CD14-positive monocyte (primary cell): ENCODE results near the gene PARD6G. TPM values are rescaled to one million over a fixed set of nuclear protein-coding genes. Genes with fewer than 3 reads are reported as not detected.

Source experiments
- DNase-seq, 3 donors: peaks; one replicate each; pipeline ENCODE4 v3.0.0-alpha.2; 2011 to 2022
- H2AFZ ChIP-seq: 2 replicates; pipeline ENCODE4 v1.6.0; 2012; ENCODE audit warnings: mild to moderate bottlenecking, low read depth, low read length, inconsistent platforms; ENCODE audit not compliant: insufficient read depth, poor library complexity, severe bottlenecking
- H3K27ac ChIP-seq, 2 donors: 1 replicate in 1 of 2; 2 replicates in 1 of 2; pipeline ENCODE4 v1.5.1; 2012 to 2013; ENCODE audit warnings: low read length in 2 of 2, control low read depth in 1 of 2, inconsistent platforms in 1 of 2, low read depth in 1 of 2, mild to moderate bottlenecking in 1 of 2
- H3K27me3 ChIP-seq, 2 donors: one replicate each; pipeline versions ENCODE4 v1.6.0 to v1.6.1; 2011 to 2013; ENCODE audit warnings: low read length in 2 of 2; ENCODE audit not compliant: control insufficient read depth in 2 of 2, insufficient read depth in 2 of 2
- H3K36me3 ChIP-seq, 2 donors: replicated peaks in 1 of 2; 1 replicate in 1 of 2; 2 replicates in 1 of 2; pipeline versions ENCODE4 v1.5.1 to v1.6.1; 2012 to 2013; ENCODE audit warnings: low read length in 2 of 2, control low read depth in 1 of 2, inconsistent platforms in 1 of 2, mild to moderate bottlenecking in 1 of 2; ENCODE audit not compliant: insufficient read depth in 2 of 2, control insufficient read depth in 1 of 2
- H3K4me1 ChIP-seq, 2 donors: 1 replicate in 1 of 2; 2 replicates in 1 of 2; pipeline versions ENCODE4 v1.5.1 to v1.6.1; 2012 to 2013; ENCODE audit warnings: low read length in 2 of 2, control low read depth in 1 of 2, inconsistent platforms in 1 of 2, mild to moderate bottlenecking in 1 of 2, moderate library complexity in 1 of 2; ENCODE audit not compliant: insufficient read depth in 2 of 2, control insufficient read depth in 1 of 2
- H3K4me2 ChIP-seq: replicated peaks from 2 replicates; pipeline ENCODE3; 2012; ENCODE audit warnings: low read length, moderate library complexity, mild to moderate bottlenecking; ENCODE audit not compliant: poor library complexity, severe bottlenecking; ENCODE audit errors: extremely low read depth
- H3K4me3 ChIP-seq, 3 experiments: fragments of 200-600 bp in 1 of 3; sonication (generic) in 1 of 3; replicated peaks in 1 of 3; 1 replicate in 2 of 3; 2 replicates in 1 of 3; pipeline ENCODE4 v1.5.1; 2011 to 2013; ENCODE audit warnings: low read length in 3 of 3, mild to moderate bottlenecking in 3 of 3, control low read depth in 2 of 3, low read depth in 2 of 3, inconsistent platforms in 1 of 3, moderate library complexity in 1 of 3
- H3K79me2 ChIP-seq: 2 replicates; pipeline ENCODE4 v1.6.0; 2012; ENCODE audit warnings: mild to moderate bottlenecking, control low read depth, inconsistent platforms, low read length, moderate library complexity; ENCODE audit not compliant: insufficient read depth
- H3K9ac ChIP-seq: 2 replicates; pipeline ENCODE4 v1.6.0; 2017; ENCODE audit warnings: low read length, mild to moderate bottlenecking; ENCODE audit not compliant: insufficient read depth, poor library complexity, severe bottlenecking
- H3K9me3 ChIP-seq, 2 donors: replicated peaks in 1 of 2; 1 replicate in 1 of 2; 2 replicates in 1 of 2; pipeline versions ENCODE4 v1.5.1 to v1.6.1; 2012 to 2013; ENCODE audit warnings: low read length in 2 of 2, control low read depth in 1 of 2; ENCODE audit not compliant: control insufficient read depth in 1 of 2, insufficient read depth in 1 of 2
- H4K20me1 ChIP-seq: 2 replicates; pipeline ENCODE4 v1.6.0; 2012; ENCODE audit warnings: mild to moderate bottlenecking, low read length, control low read depth, moderate library complexity; ENCODE audit not compliant: insufficient read depth
- H3K27ac Mint-ChIP-seq, 7 donors: one replicate each; pipeline ENCODE4 v1.8.0; 2020; ENCODE audit warnings: mild to moderate bottlenecking in 7 of 7, mixed read lengths in 7 of 7, moderate library complexity in 6 of 7, inconsistent platforms in 2 of 7
- H3K27me3 Mint-ChIP-seq, 3 donors: one replicate each; pipeline ENCODE4 v1.8.0; 2021 to 2022; ENCODE audit warnings: low read depth in 3 of 3, mild to moderate bottlenecking in 3 of 3, mixed read lengths in 3 of 3, moderate library complexity in 3 of 3, inconsistent platforms in 1 of 3
- H3K36me3 Mint-ChIP-seq, 2 donors: one replicate each; pipeline ENCODE4 v1.8.0; 2020; ENCODE audit warnings: mixed read lengths in 2 of 2, inconsistent platforms in 1 of 2, mild to moderate bottlenecking in 1 of 2
- H3K4me1 Mint-ChIP-seq: one replicate; pipeline ENCODE4 v1.8.0; 2020; ENCODE audit warnings: mild to moderate bottlenecking, mixed read lengths
- H3K4me3 Mint-ChIP-seq, 2 donors: one replicate each; pipeline ENCODE4 v1.8.0; 2020; ENCODE audit warnings: mild to moderate bottlenecking in 2 of 2, mixed read lengths in 2 of 2, moderate library complexity in 1 of 2
- H3K9me3 Mint-ChIP-seq, 7 donors: one replicate each; pipeline ENCODE4 v1.8.0; 2020 to 2022; ENCODE audit warnings: mixed read lengths in 7 of 7, mild to moderate bottlenecking in 6 of 7, moderate library complexity in 6 of 7, inconsistent platforms in 2 of 7
- WGBS: methylation state at CpG from one replicate; pipeline ENCODE4 v1.1.5; 2013; ENCODE audit warnings: missing lambda C conversion rate; ENCODE audit not compliant: insufficient coverage; 5-methylcytosine and 5-hydroxymethylcytosine counted together
- intact Hi-C, 2 donors: fragments of 100-400 bp; cut with micrococcal nuclease; formaldehyde crosslinking; loops; one replicate each; pipeline versions ENCODE4 v1.15.0 to v1.15.1; 2023
- polyA plus RNA-seq, 3 donors: library from polyadenylated mRNA; depleted of rRNA in 1 of 3; unstranded in 2 of 3; stranded (reverse) in 1 of 3; fragments of 300-500 nt in 2 of 3; fragments of >200 nt in 1 of 3; fragmentation: Illumina TruSeq in 2 of 3; gene quantifications; 1 replicate in 2 of 3; 2 replicates in 1 of 3; pipeline ENCODE4 v1.2.3, GENCODE V29; 2012 to 2021
- TF ChIP-seq, protein P1 (sequence below): fragments of 200-600 bp; IDR thresholded peaks from one replicate; pipeline ENCODE4 v1.8.0; 2022; ENCODE audit warnings: antibody characterized with exemption, mild to moderate bottlenecking

Gene PARD6G
- polyA plus RNA-seq, 3 donors, result not detected

- WGBS, result 74% methylated on average over 11 of the region's 12 CpGs
- Histone ChIP-seq H3K4me1 (no peaks in the 10 kb centered on the region), H3K79me2 (no peaks in the 10 kb centered on the region), H3K36me3 (no peaks in the 10 kb centered on the region), H3K9ac (no peak overlapping the region), H2AFZ (no peak overlapping the region), H3K4me3 (no peak overlapping the region), H3K4me2 (no peak overlapping the region), H4K20me1 (no peaks in the 10 kb centered on the region), H3K27me3 (no peaks in the 10 kb centered on the region), H3K9me3 (peaks cover 0 to 11% of the 10 kb centered on the region in 2 donors), H3K27ac (no peak overlapping the region)
- Mint-ChIP-seq H3K9me3 (peaks cover 6 to 13% (median 7%) of the 10 kb centered on the region in 7 donors), H3K4me1 (no peaks in the 10 kb centered on the region), H3K27ac (no peak overlapping the region), H3K4me3 (no peak overlapping the region), H3K27me3 (peaks cover 3 to 8% (median 3%) of the 10 kb centered on the region in 3 donors), H3K36me3 (no peaks in the 10 kb centered on the region)
- no peak for DNase-seq
- intact Hi-C loops, result no loop called here
- TF ChIP-seq, protein P1, sequence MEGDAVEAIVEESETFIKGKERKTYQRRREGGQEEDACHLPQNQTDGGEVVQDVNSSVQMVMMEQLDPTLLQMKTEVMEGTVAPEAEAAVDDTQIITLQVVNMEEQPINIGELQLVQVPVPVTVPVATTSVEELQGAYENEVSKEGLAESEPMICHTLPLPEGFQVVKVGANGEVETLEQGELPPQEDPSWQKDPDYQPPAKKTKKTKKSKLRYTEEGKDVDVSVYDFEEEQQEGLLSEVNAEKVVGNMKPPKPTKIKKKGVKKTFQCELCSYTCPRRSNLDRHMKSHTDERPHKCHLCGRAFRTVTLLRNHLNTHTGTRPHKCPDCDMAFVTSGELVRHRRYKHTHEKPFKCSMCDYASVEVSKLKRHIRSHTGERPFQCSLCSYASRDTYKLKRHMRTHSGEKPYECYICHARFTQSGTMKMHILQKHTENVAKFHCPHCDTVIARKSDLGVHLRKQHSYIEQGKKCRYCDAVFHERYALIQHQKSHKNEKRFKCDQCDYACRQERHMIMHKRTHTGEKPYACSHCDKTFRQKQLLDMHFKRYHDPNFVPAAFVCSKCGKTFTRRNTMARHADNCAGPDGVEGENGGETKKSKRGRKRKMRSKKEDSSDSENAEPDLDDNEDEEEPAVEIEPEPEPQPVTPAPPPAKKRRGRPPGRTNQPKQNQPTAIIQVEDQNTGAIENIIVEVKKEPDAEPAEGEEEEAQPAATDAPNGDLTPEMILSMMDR, result no peak
Observed at GRCh38 chr18:80181642-80182461, 65.5 kb downstream of the PARD6G start.

- WGBS, result 96% methylated on average over 31 of the region's 33 CpGs
- H3K4me3 ChIP-seq, result no peak overlapping the region
- Mint-ChIP-seq H3K27ac (no peak overlapping the region), H3K4me1 (no peaks in the 10 kb centered on the region), H3K9me3 (peaks cover 0 to 9% (median 2%) of the 10 kb centered on the region in 7 donors), H3K27me3 (peaks cover 3 to 6% (median 5%) of the 10 kb centered on the region in 3 donors), H3K36me3 (no peaks in the 10 kb centered on the region), H3K4me3 (no peak overlapping the region)
- no peaks in the 10 kb centered on the region for H3K27me3 ChIP-seq
- peaks cover 0 to 5% of the 10 kb centered on the region in 2 donors for H3K9me3 ChIP-seq
- no peak overlapping the region for H3K27ac ChIP-seq
- no peaks in the 10 kb centered on the region for H3K4me1 ChIP-seq
- no peak overlapping the region for H3K9ac ChIP-seq
- no peak overlapping the region for H3K4me2 ChIP-seq
- DNase-seq, result no peak
- no peaks in the 10 kb centered on the region for H4K20me1 ChIP-seq
- TF ChIP-seq, protein P1, result no peak
- intact Hi-C loops, result no loop called here
- no peaks in the 10 kb centered on the region for H3K79me2 ChIP-seq
- no peak overlapping the region for H2AFZ ChIP-seq
- no peaks in the 10 kb centered on the region for H3K36me3 ChIP-seq
Observed at GRCh38 chr18:80180778-80181564, 66.3 kb downstream of the PARD6G start.
